HepG2 (cell line): ENCODE measurements around the gene RAD9A. TPM values are rescaled to one million over a fixed set of nuclear protein-coding genes. Genes with fewer than 3 reads are reported as not detected.

ENCODE experiments used
- GTF3A ChIP-seq: sonication (generic); formaldehyde crosslinking; conservative IDR thresholded peaks from 2 replicates; pipeline ENCODE4 v1.4.0; 2020; ENCODE audit warnings: mild to moderate bottlenecking, missing genetic modification reagents
- HMG20B ChIP-seq: conservative IDR thresholded peaks from 2 replicates; pipeline ENCODE4 v1.6.1; 2016; ENCODE audit warnings: missing genetic modification reagents, missing compliant biosample characterization
- RBM39 ChIP-seq: fragments of 200-400 bp; formaldehyde crosslinking; IDR thresholded peaks from one replicate; pipeline ENCODE4 v1.6.1; 2018; ENCODE audit warnings: antibody characterized with exemption, mild to moderate bottlenecking, low read depth, low read length; ENCODE audit not compliant: poor library complexity, severe bottlenecking
- SP140L ChIP-seq: sonication (generic); formaldehyde crosslinking; IDR thresholded peaks from 2 replicates; pipeline ENCODE4 v1.4.0; 2020; ENCODE audit warnings: missing genetic modification reagents, borderline replicate concordance
- SRF ChIP-seq: IDR thresholded peaks from 2 replicates; pipeline ENCODE4 v1.6.1; 2011; ENCODE audit warnings: mild to moderate bottlenecking, low read depth, low read length, moderate library complexity
- TARDBP ChIP-seq: sonication (generic); formaldehyde crosslinking; IDR thresholded peaks from 2 replicates; pipeline ENCODE4 v1.8.0; 2022; ENCODE audit warnings: mild to moderate bottlenecking, missing genetic modification reagents
- ZBTB7A ChIP-seq: sonication (generic); formaldehyde crosslinking; IDR thresholded peaks from 2 replicates; pipeline ENCODE4 v1.8.0; 2022; ENCODE audit warnings: mild to moderate bottlenecking, missing genetic modification reagents
- ZNF101 ChIP-seq: sonication (generic); formaldehyde crosslinking; IDR thresholded peaks from 2 replicates; pipeline ENCODE4 v1.4.0; 2020; ENCODE audit warnings: mild to moderate bottlenecking, low read depth, missing genetic modification reagents, borderline replicate concordance
- ZNF121 ChIP-seq: sonication (generic); formaldehyde crosslinking; IDR thresholded peaks from 2 replicates; pipeline ENCODE4 v1.5.0; 2020; ENCODE audit warnings: mild to moderate bottlenecking, missing genetic modification reagents
- ZNF737 ChIP-seq: sonication (generic); formaldehyde crosslinking; IDR thresholded peaks from 2 replicates; pipeline ENCODE4 v1.5.0; 2020; ENCODE audit warnings: missing genetic modification reagents, mild to moderate bottlenecking, borderline replicate concordance
- polyA plus RNA-seq, 8 experiments: library from polyadenylated mRNA; depleted of rRNA in 3 of 8; stranded (reverse) in 7 of 8; unstranded in 1 of 8; fragments of >200 nt; fragmentation: Illumina TruSeq in 4 of 8; extraction: Trizol in 4 of 8; gene quantifications; 2 replicates each; pipeline versions ENCODE4 v1.2.1 to v1.2.3, GENCODE V29; 2011 to 2016; ENCODE audit warnings: low read depth in 4 of 8, missing spikeins in 1 of 8, mixed read lengths in 1 of 8; ENCODE audit not compliant: insufficient read depth in 1 of 8
- total RNA-seq, 5 experiments: library from RNA; depleted of rRNA; stranded (reverse); fragments of >200 nt; fragmentation: Illumina TruSeq; extraction: Trizol; gene quantifications; 2 replicates each; pipeline ENCODE4 v1.2.3, GENCODE V29; 2016; ENCODE audit warnings: low read depth in 1 of 5
- TF ChIP-seq, protein P1 (sequence below): sonication (generic); formaldehyde crosslinking; IDR thresholded peaks from 2 replicates; pipeline ENCODE4 v1.4.0; 2020; ENCODE audit warnings: missing genetic modification reagents
- TF ChIP-seq, protein P2 (sequence below): sonication (generic); formaldehyde crosslinking; conservative IDR thresholded peaks from 2 replicates; pipeline ENCODE4 v1.8.0; 2022; ENCODE audit warnings: missing genetic modification reagents
- TF ChIP-seq, protein P3 (sequence below): sonication (generic); formaldehyde crosslinking; conservative IDR thresholded peaks from 2 replicates; pipeline ENCODE4 v1.4.0; 2020; ENCODE audit warnings: mild to moderate bottlenecking, missing genetic modification reagents, moderate library complexity
- TF ChIP-seq, protein P4 (sequence below), 2 experiments: sonication (generic) in 1 of 2; formaldehyde crosslinking in 1 of 2; IDR thresholded peaks; 2 replicates each; pipeline versions ENCODE4 v1.6.1 to v1.9.0; 2014 to 2022; ENCODE audit warnings: antibody characterized with exemption in 1 of 2, borderline replicate concordance in 1 of 2, inconsistent platforms in 1 of 2, low read depth in 1 of 2, missing genetic modification reagents in 1 of 2

Gene RAD9A
- total and polyA plus RNA-seq, 2 of the 13 experiments (the other 11 are each of a cell fraction or from before 2014, with no cell fraction given), result 10.1 to 15.7 TPM

- TF ChIP-seq ZNF101 (CRISPR knock-in tag) (no peak), ZNF121 (CRISPR knock-in tag) (peak; percentile 92; the same call in 1 of the 2 replicates), HMG20B (CRISPR knock-in tag) (no peak), ZNF737 (CRISPR knock-in tag) (no peak), TARDBP (CRISPR knock-in tag) (no peak), GTF3A (CRISPR knock-in tag) (no peak), ZBTB7A (CRISPR knock-in tag) (no peak), RBM39 (no peak), SP140L (CRISPR knock-in tag) (no peak), SRF (no peak)
- TF ChIP-seq, protein P1, sequence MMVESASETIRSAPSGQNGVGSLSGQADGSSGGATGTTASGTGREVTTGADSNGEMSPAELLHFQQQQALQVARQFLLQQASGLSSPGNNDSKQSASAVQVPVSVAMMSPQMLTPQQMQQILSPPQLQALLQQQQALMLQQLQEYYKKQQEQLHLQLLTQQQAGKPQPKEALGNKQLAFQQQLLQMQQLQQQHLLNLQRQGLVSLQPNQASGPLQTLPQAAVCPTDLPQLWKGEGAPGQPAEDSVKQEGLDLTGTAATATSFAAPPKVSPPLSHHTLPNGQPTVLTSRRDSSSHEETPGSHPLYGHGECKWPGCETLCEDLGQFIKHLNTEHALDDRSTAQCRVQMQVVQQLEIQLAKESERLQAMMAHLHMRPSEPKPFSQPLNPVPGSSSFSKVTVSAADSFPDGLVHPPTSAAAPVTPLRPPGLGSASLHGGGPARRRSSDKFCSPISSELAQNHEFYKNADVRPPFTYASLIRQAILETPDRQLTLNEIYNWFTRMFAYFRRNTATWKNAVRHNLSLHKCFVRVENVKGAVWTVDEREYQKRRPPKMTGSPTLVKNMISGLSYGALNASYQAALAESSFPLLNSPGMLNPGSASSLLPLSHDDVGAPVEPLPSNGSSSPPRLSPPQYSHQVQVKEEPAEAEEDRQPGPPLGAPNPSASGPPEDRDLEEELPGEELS (CRISPR knock-in tag), result no peak
- TF ChIP-seq, protein P2, sequence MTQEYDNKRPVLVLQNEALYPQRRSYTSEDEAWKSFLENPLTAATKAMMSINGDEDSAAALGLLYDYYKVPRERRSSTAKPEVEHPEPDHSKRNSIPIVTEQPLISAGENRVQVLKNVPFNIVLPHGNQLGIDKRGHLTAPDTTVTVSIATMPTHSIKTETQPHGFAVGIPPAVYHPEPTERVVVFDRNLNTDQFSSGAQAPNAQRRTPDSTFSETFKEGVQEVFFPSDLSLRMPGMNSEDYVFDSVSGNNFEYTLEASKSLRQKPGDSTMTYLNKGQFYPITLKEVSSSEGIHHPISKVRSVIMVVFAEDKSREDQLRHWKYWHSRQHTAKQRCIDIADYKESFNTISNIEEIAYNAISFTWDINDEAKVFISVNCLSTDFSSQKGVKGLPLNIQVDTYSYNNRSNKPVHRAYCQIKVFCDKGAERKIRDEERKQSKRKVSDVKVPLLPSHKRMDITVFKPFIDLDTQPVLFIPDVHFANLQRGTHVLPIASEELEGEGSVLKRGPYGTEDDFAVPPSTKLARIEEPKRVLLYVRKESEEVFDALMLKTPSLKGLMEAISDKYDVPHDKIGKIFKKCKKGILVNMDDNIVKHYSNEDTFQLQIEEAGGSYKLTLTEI (CRISPR knock-in tag), result no peak
- TF ChIP-seq, protein P3, sequence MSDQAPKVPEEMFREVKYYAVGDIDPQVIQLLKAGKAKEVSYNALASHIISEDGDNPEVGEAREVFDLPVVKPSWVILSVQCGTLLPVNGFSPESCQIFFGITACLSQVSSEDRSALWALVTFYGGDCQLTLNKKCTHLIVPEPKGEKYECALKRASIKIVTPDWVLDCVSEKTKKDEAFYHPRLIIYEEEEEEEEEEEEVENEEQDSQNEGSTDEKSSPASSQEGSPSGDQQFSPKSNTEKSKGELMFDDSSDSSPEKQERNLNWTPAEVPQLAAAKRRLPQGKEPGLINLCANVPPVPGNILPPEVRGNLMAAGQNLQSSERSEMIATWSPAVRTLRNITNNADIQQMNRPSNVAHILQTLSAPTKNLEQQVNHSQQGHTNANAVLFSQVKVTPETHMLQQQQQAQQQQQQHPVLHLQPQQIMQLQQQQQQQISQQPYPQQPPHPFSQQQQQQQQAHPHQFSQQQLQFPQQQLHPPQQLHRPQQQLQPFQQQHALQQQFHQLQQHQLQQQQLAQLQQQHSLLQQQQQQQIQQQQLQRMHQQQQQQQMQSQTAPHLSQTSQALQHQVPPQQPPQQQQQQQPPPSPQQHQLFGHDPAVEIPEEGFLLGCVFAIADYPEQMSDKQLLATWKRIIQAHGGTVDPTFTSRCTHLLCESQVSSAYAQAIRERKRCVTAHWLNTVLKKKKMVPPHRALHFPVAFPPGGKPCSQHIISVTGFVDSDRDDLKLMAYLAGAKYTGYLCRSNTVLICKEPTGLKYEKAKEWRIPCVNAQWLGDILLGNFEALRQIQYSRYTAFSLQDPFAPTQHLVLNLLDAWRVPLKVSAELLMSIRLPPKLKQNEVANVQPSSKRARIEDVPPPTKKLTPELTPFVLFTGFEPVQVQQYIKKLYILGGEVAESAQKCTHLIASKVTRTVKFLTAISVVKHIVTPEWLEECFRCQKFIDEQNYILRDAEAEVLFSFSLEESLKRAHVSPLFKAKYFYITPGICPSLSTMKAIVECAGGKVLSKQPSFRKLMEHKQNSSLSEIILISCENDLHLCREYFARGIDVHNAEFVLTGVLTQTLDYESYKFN, result no peak
- TF ChIP-seq, protein P4, sequence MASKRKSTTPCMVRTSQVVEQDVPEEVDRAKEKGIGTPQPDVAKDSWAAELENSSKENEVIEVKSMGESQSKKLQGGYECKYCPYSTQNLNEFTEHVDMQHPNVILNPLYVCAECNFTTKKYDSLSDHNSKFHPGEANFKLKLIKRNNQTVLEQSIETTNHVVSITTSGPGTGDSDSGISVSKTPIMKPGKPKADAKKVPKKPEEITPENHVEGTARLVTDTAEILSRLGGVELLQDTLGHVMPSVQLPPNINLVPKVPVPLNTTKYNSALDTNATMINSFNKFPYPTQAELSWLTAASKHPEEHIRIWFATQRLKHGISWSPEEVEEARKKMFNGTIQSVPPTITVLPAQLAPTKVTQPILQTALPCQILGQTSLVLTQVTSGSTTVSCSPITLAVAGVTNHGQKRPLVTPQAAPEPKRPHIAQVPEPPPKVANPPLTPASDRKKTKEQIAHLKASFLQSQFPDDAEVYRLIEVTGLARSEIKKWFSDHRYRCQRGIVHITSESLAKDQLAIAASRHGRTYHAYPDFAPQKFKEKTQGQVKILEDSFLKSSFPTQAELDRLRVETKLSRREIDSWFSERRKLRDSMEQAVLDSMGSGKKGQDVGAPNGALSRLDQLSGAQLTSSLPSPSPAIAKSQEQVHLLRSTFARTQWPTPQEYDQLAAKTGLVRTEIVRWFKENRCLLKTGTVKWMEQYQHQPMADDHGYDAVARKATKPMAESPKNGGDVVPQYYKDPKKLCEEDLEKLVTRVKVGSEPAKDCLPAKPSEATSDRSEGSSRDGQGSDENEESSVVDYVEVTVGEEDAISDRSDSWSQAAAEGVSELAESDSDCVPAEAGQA (IDR thresholded peaks at IDR 0.05; ENCODE audit: low read depth), result no peak; the same call in 1 of the 2 replicates
- TF ChIP-seq, protein P4 (CRISPR knock-in tag; IDR thresholded peaks at IDR 0.05; ENCODE audit: borderline replicate concordance), result peak; percentile 70; the same call in 1 of the 2 replicates
Observed at GRCh38 chr11:67420646-67421429, 29.1 kb downstream of the RAD9A start (continued).
